ENCODE results near the gene CEP85. TPM values are rescaled to one million over a fixed set of nuclear protein-coding genes. Genes with fewer than 3 reads are reported as not detected.

CEP85 gene
- total and polyA plus RNA-seq, 10 of the 15 experiments (the other 5 are each of a cell fraction or from before 2014, with no cell fraction given) = 8.4 to 26.8 (median 21.5) TPM

DNA sequence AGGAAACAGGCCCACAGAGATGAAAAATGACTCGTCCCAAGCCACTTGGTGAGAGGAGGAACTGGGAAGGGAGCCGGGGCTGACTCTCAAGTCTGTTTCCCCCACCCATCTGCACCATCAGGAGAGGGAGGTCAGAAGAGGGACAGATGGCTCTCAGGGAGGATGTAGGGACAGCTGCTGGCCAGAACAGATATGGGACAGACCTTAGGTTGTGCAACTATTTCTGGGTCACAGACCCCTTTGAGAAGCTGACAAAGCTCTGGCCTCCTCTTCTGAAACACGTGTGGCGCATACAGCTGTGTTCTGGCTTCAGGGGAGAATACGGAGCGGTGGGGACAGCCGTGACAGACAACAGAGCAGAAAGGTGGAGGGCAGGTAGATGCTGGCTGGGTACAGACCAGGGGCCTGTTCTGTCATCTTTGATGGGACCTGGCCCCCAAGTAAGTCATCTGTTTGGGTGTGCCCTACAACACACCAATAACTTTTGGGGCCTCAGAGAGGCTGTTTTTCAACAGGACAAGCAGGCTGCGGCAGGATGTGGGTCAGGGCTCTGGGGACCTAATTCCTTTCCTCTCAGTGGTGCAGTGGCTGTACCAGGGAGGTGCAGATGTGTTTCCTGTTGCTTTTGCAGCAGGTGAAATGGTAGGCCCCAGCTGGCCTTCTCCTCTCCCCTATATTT lies 53.2 kb downstream of the CEP85 start (continued):
- TF ChIP-seq GATAD2B (conservative IDR thresholded peaks at IDR 0.05; ENCODE audit: low read depth) = 0 out of 2 replicates have a peak, but pooled peaks have one; percentile 22
- TF ChIP-seq NR2F1 (conservative IDR thresholded peaks at IDR 0.05) = 0 out of 2 replicates have a peak, but pooled peaks have one; percentile 24
- TF ChIP-seq MEF2A (IDR thresholded peaks at IDR 0.05; ENCODE audit: insufficient read depth, low read depth, low read length) = no peak
- no peak for TF ChIP-seq ZSCAN29 (IDR thresholded peaks at IDR 0.05)
- TF ChIP-seq MYC (IDR thresholded peaks at IDR 0.05; ENCODE audit: insufficient read depth, insufficient read length, insufficient replicate concordance, low read length, severe bottlenecking) = no peak
- no peak for TF ChIP-seq NBN (IDR thresholded peaks at IDR 0.05)
- TF ChIP-seq HDGF (IDR thresholded peaks at IDR 0.05) = no peak
- TF ChIP-seq, protein P1, sequence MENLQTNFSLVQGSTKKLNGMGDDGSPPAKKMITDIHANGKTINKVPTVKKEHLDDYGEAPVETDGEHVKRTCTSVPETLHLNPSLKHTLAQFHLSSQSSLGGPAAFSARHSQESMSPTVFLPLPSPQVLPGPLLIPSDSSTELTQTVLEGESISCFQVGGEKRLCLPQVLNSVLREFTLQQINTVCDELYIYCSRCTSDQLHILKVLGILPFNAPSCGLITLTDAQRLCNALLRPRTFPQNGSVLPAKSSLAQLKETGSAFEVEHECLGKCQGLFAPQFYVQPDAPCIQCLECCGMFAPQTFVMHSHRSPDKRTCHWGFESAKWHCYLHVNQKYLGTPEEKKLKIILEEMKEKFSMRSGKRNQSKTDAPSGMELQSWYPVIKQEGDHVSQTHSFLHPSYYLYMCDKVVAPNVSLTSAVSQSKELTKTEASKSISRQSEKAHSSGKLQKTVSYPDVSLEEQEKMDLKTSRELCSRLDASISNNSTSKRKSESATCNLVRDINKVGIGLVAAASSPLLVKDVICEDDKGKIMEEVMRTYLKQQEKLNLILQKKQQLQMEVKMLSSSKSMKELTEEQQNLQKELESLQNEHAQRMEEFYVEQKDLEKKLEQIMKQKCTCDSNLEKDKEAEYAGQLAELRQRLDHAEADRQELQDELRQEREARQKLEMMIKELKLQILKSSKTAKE (IDR thresholded peaks at IDR 0.05; ENCODE audit: low read depth, poor library complexity, severe bottlenecking) = no peak
- TF ChIP-seq SIN3A (IDR thresholded peaks at IDR 0.05; ENCODE audit: low read depth, low read length) = no peak
- TF ChIP-seq IKZF2 (IDR thresholded peaks at IDR 0.05) = peak; percentile 71 to 81
- no peak for TF ChIP-seq GABPA (IDR thresholded peaks at IDR 0.05; ENCODE audit: low read depth)
- TF ChIP-seq SP1 (IDR thresholded peaks at IDR 0.05; ENCODE audit: low read depth, low read length) = peak; percentile 66
- no peak for TF ChIP-seq YBX1 (IDR thresholded peaks at IDR 0.05)
- peak; percentile 49; the same call in 1 of the 2 replicates for TF ChIP-seq PAX5 (IDR thresholded peaks at IDR 0.05; ENCODE audit: borderline replicate concordance, low read depth, low read length)
- peak; percentile 91 for TF ChIP-seq MEF2B (IDR thresholded peaks at IDR 0.05; ENCODE audit: partially characterized antibody, poor library complexity, severe bottlenecking)
- no peak for TF ChIP-seq SMARCA5 (IDR thresholded peaks at IDR 0.05)
- 0 out of 4 replicates have a peak, but pooled peaks of 1 of the 2 experiments have one; percentile 29 for TF ChIP-seq ETV6 (conservative IDR thresholded peaks at IDR 0.05 in 1 of 2, IDR thresholded peaks at IDR 0.05 in 1 of 2; ENCODE audit: borderline replicate concordance in 1 of 2, low read depth in 1 of 2)
- no peak for TF ChIP-seq TCF7 (IDR thresholded peaks at IDR 0.05; ENCODE audit: borderline replicate concordance)
- TF ChIP-seq POU2F2 (IDR thresholded peaks at IDR 0.05; ENCODE audit: borderline replicate concordance, low read depth, low read length) = 0 out of 3 replicates have a peak, but pooled peaks have one; percentile 26
- TF ChIP-seq, protein P2, sequence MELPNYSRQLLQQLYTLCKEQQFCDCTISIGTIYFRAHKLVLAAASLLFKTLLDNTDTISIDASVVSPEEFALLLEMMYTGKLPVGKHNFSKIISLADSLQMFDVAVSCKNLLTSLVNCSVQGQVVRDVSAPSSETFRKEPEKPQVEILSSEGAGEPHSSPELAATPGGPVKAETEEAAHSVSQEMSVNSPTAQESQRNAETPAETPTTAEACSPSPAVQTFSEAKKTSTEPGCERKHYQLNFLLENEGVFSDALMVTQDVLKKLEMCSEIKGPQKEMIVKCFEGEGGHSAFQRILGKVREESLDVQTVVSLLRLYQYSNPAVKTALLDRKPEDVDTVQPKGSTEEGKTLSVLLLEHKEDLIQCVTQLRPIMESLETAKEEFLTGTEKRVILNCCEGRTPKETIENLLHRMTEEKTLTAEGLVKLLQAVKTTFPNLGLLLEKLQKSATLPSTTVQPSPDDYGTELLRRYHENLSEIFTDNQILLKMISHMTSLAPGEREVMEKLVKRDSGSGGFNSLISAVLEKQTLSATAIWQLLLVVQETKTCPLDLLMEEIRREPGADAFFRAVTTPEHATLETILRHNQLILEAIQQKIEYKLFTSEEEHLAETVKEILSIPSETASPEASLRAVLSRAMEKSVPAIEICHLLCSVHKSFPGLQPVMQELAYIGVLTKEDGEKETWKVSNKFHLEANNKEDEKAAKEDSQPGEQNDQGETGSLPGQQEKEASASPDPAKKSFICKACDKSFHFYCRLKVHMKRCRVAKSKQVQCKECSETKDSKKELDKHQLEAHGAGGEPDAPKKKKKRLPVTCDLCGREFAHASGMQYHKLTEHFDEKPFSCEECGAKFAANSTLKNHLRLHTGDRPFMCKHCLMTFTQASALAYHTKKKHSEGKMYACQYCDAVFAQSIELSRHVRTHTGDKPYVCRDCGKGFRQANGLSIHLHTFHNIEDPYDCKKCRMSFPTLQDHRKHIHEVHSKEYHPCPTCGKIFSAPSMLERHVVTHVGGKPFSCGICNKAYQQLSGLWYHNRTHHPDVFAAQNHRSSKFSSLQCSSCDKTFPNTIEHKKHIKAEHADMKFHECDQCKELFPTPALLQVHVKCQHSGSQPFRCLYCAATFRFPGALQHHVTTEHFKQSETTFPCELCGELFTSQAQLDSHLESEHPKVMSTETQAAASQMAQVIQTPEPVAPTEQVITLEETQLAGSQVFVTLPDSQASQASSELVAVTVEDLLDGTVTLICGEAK (IDR thresholded peaks at IDR 0.05; ENCODE audit: borderline replicate concordance) = no peak
- TF ChIP-seq EP300 (IDR thresholded peaks at IDR 0.05; ENCODE audit: borderline replicate concordance in 1 of 2, control insufficient read depth in 1 of 2, low read depth in 2 of 2, low read length in 2 of 2) = peak in 1 of 2 experiments; percentile 50; a peak in 1 of 4 replicates
- TF ChIP-seq CHD2 (IDR thresholded peaks at IDR 0.05; ENCODE audit: borderline replicate concordance, low read depth, low read length) = no peak
- peak; percentile 33; the same call in 1 of the 2 replicates for TF ChIP-seq SPI1 (IDR thresholded peaks at IDR 0.05; ENCODE audit: borderline replicate concordance, insufficient read depth, low read depth, low read length)
- no peak for TF ChIP-seq EZH2 (IDR thresholded peaks at IDR 0.05; ENCODE audit: borderline replicate concordance, control insufficient read depth, low read depth, low read length)
